ENCODE results near the gene ACSF2. TPM values are rescaled to one million over a fixed set of nuclear protein-coding genes. Genes with fewer than 3 reads are reported as not detected.

The ACSF2 gene
- total and polyA plus RNA-seq, 2 of the 13 experiments (the other 11 are each of a cell fraction or from before 2014, with no cell fraction given): 87.3 to 109 TPM

DNA sequence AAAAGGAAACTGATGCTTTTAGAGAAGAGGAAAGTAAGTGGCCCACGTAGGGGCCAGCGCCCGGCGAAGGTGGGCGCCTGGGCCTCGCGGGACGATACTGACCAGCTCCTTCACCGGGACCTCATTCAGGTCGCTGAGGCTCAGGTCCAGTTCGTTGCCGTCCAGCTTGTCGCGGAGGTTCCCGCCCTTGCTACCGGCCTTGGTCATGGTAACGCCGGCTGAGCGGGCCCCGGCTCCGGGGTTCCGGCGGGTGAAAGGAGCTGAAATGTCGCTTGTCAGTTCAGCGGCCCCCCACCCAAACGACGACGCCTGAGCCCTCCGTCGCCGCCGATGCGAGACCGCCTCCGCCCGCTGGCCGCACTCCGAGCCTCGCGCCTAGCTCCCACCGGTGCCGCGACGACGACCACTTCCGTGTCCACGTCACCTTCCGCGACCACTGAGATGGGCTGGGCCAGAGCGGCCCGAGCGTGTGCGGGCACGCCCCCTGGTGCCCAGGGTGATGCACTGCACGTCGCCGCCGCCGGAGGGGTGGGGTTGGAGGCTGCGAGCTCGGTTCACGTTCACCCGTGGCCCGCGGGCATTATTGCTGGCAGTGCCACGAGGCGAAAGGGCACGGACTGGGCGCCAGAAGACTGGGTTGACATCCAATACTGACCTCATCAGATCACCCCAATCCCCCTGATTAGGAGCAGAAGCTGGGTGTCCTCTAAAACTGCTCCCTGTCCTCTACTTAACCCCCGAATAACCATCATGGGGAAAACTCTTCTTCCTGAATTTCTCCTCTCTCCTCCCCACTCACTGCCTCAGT, 28.7 kb upstream of the ACSF2 start, which contains the start of gene LRRC59 (continued):
- TF ChIP-seq CERS6 (CRISPR knock-in tag; IDR thresholded peaks at IDR 0.05): 0 out of 2 replicates have a peak, but pooled peaks have one; percentile 25
- no peak for TF ChIP-seq MBNL3 (CRISPR knock-in tag; conservative IDR thresholded peaks at IDR 0.05)
- TF ChIP-seq KIAA2018 (CRISPR knock-in tag; IDR thresholded peaks at IDR 0.05; ENCODE audit: borderline replicate concordance): peak; percentile 83; the same call in 1 of the 2 replicates
- TF ChIP-seq ZBTB1 (CRISPR knock-in tag; IDR thresholded peaks at IDR 0.05; ENCODE audit: borderline replicate concordance): no peak
- TF ChIP-seq, protein P1, sequence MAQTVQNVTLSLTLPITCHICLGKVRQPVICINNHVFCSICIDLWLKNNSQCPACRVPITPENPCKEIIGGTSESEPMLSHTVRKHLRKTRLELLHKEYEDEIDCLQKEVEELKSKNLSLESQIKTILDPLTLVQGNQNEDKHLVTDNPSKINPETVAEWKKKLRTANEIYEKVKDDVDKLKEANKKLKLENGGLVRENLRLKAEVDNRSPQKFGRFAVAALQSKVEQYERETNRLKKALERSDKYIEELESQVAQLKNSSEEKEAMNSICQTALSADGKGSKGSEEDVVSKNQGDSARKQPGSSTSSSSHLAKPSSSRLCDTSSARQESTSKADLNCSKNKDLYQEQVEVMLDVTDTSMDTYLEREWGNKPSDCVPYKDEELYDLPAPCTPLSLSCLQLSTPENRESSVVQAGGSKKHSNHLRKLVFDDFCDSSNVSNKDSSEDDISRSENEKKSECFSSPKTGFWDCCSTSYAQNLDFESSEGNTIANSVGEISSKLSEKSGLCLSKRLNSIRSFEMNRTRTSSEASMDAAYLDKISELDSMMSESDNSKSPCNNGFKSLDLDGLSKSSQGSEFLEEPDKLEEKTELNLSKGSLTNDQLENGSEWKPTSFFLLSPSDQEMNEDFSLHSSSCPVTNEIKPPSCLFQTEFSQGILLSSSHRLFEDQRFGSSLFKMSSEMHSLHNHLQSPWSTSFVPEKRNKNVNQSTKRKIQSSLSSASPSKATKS (CRISPR knock-in tag; IDR thresholded peaks at IDR 0.05): peak; percentile 54; the same call in 1 of the 2 replicates
- peak; percentile 100; the same call in 1 of the 2 replicates for TF ChIP-seq ZNF512B (CRISPR knock-in tag; IDR thresholded peaks at IDR 0.05; ENCODE audit: borderline replicate concordance)
- peak; percentile 92 for TF ChIP-seq AGO2 (optimal IDR thresholded peaks at IDR 0.05; ENCODE audit: low read depth, low read length)
- no peak for TF ChIP-seq PLRG1 (conservative IDR thresholded peaks at IDR 0.05)
- TF ChIP-seq ZNF652 (CRISPR knock-in tag; IDR thresholded peaks at IDR 0.05; ENCODE audit: borderline replicate concordance, low read depth): peak; percentile 88
- TF ChIP-seq, protein P2, sequence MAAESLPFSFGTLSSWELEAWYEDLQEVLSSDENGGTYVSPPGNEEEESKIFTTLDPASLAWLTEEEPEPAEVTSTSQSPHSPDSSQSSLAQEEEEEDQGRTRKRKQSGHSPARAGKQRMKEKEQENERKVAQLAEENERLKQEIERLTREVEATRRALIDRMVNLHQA (CRISPR knock-in tag; IDR thresholded peaks at IDR 0.05): no peak
- no peak; the same call in 1 of the 2 replicates for TF ChIP-seq ZNF180 (CRISPR knock-in tag; IDR thresholded peaks at IDR 0.05; ENCODE audit: borderline replicate concordance, low read depth)
- TF ChIP-seq ZNF792 (CRISPR knock-in tag; IDR thresholded peaks at IDR 0.05): peak; percentile 99
- peak; percentile 85; the same call in 1 of the 2 replicates for TF ChIP-seq ZNF576 (CRISPR knock-in tag; IDR thresholded peaks at IDR 0.05)

Data from HepG2 (cell line).